ENCODE data around the gene SETD1B.

Gene SETD1B

DNA sequence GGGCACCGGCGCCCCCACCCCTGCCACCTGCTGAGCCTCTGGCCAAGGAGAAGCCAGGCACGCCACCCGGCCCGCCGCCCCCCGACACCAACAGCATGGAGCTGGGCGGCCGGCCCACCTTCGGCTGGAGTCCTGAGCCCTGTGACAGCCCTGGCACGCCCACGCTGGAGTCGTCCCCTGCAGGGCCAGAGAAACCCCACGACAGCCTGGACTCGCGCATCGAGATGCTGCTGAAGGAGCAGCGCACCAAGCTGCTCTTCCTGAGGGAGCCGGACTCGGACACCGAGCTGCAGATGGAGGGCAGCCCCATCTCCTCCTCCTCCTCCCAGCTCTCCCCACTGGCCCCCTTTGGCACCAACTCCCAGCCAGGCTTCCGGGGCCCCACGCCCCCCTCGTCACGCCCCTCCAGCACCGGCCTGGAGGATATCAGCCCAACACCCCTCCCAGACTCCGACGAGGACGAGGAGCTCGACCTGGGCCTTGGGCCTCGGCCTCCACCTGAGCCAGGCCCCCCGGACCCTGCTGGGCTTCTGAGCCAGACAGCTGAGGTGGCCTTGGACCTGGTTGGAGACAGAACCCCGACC is 6.5 kb downstream of the SETD1B start:
- DNase-seq: no peak

DNA sequence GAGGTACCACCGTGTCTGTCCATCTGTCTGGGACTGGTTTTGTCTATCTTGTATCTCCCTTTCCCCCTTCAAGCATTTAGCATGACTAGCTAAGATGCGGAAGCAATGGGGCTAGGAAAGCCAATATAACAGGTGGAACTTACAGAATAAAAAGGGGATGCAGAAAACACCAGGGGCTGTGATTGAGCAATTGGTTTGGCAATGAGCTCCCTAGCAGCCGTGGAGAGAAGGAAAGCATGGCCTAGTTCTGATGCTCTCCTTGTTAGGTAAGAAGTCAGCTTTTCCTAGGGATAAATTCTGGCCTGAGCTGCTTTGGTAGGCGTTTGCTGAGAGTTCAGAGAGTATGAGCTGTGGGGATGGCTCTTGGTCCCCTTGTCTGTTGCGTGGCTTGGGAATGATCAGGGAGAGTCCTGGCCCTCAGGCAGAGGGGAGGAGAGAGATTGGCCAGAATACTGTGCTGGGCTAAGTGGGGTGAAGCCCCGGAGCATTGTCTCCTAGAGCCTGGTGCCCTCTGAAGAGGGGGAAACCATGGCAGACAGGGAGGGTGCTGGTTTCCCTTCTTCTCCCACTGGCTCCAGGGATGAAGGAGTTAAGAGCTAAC is 7.1 kb downstream of the SETD1B start:
- DNase-seq: no peak

DNA sequence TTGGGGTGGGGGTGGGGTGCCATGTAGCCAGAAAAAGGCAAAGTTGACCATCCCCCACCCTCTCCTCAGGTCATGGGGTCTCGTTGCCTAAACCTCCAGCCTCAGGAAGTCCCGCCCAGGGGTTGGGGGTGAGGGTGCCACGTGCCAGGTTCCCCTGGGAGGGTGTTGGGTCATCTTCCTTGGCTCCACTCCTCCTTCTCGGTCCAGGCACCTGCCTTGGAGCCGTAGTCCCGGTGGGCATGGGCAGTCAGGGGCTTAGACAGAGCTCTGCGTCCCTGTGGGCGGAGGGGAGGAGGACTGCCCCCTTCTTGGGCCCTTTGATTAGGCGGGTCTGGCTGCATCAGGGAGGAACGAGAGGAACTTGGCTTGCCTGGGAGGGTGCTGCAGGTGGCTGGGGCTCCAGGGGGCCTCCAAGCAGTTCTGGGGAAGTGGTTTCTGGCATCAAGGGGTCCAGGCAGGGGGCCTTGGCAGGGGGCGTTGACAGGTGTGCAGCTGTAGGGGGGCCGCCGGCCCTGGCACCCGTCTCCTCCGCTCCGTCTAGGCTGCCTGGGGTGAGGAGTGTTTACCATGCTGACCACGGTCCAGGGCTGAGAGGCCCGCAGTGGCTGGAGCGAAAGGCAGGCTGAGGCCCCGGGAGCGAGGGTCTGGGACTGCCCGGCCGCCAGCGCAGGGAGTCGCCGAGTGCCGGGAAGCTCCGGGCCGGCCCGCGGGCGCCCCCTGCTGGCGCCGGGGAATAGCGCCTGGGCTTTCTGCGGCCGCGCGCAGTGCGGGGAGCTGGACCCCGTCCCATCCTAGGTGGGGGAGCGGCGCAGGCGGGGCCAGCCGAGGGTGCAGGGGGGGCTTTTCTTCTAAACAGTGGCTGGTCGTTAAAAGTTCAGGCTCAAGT is 7.9 kb downstream of the SETD1B start:
- peak; percentile 11 for DNase-seq

DNA sequence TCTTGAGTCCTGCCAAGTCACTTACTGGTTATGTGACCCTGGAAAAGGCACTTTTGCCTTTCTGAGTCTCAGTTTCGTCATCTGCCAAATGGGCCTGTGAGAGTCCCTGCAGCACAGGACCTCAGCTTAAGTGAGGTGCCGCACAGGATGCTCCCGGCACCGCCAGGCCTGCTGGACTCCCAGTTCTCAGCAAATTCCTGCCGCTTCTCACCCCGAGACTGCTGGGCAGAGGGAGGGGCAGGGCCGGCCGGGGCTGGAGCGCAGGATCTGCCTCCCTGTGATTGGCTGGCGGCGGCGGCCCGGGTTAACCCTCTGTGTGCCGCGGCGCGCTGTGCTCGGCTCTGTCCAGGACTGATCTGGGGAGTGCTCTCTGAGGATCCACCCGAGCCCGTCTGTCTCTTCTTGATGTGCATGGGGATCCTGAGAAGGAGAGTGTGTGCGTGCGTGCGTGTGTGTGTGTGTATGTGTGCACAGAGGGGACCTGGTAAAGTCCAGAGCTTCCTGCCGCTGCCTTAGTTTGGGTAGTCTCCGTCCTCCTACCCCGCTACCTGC is 8.6 kb downstream of the SETD1B start:
- no peak for DNase-seq

DNA sequence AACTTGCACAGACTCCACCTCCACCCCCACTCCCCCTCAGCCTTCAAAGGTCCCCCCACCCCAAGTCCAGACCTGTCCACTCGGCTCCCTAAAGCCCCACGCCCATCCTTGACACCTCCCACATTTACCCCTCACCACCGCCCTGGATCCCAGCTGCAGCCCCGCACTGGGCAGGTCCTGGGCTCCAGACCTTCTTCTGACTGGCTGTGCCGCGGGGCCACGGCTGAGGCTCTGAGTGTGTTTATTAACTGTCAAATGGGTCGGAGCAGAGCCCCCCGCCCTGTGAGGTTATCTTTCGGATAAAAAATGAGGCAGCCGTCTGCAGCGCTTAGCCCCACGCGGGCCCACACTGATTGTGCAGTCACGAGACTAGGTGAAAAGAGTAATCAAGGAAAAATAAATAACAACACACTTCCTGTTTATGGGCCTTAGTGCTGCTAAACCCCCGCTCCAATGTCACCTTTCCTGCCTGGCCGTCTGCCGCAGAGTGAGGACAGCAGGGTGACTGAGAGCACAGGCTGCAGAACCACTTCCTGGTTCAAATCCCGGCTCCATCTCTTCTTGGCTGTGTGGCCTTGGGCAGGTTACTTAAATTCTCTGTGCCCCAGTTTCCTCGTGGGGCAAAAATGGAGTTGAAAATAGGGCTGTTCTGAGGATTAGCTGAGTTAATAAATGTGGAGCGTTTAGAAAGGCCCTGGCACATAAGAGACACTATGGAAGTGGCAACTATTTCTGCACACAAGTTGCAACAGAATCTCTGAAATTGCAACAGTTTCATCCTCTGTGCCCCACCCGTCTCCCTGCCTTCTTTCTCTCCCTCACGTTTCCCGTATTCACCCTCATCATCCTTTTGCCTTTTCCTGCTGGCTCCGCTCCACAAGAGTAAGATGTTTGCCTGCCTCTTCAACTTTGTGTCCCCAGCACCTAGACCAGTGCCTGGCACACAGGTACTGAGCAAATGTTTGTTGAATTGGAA is 9.4 kb downstream of the SETD1B start:
- DNase-seq: no peak

DNA sequence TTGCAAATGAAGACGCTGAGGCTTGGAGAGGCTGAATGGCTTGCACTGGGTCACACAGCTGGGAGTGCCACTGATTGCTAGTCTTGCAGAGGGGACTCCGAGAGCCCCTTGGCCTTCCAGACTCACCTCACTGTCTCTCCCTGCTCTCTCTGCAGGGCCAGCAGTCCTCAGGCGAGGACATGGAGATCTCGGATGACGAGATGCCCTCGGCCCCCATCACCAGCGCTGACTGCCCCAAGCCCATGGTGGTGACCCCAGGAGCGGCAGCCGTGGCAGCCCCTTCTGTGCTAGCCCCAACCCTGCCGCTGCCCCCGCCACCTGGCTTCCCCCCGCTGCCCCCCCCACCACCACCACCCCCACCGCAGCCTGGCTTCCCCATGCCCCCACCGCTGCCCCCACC is 10.1 kb downstream of the SETD1B start:
- DNase-seq: no peak

DNA sequence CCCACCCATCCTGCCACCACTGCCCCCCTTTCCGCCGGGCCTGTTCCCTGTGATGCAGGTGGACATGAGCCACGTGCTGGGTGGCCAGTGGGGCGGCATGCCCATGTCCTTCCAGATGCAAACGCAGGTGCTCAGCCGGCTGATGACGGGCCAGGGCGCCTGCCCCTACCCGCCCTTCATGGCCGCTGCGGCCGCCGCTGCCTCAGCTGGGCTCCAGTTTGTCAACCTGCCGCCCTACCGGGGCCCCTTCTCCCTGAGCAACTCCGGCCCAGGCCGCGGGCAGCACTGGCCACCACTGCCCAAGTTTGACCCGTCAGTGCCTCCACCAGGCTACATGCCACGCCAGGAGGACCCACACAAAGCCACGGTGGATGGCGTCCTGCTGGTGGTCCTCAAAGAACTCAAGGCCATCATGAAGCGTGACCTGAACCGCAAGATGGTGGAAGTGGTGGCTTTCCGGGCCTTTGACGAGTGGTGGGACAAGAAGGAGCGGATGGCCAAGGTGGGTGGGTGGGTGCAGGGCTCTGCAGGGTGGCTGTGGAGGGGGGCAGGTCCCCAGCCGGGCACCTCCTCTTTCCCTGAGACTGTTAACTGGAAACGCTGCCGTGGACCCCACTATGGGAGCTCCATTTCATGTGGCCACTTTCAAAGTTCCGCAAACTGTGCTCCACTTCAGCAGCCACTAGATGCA is 10.8 kb downstream of the SETD1B start:
- DNase-seq: no peak

DNA sequence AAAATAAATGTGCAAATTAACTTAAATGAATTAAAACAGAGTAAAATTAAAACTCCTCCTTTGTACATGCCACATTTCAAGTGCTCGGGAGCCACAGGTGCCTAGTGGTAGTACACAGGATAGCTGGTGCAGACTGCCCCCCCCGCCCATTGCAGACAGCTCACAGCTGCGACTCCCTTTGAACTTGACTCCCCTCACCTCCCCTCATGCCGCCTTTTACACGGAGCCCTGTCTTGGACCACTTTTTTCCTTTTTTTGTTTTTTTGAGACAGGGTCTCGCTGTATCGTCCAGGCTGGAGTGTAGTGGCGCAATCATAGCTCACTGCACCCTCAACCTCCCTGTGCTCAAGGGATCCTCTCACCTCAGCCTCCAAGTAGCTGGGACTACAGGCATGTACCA is 11.5 kb downstream of the SETD1B start:
- no peak for DNase-seq

DNA sequence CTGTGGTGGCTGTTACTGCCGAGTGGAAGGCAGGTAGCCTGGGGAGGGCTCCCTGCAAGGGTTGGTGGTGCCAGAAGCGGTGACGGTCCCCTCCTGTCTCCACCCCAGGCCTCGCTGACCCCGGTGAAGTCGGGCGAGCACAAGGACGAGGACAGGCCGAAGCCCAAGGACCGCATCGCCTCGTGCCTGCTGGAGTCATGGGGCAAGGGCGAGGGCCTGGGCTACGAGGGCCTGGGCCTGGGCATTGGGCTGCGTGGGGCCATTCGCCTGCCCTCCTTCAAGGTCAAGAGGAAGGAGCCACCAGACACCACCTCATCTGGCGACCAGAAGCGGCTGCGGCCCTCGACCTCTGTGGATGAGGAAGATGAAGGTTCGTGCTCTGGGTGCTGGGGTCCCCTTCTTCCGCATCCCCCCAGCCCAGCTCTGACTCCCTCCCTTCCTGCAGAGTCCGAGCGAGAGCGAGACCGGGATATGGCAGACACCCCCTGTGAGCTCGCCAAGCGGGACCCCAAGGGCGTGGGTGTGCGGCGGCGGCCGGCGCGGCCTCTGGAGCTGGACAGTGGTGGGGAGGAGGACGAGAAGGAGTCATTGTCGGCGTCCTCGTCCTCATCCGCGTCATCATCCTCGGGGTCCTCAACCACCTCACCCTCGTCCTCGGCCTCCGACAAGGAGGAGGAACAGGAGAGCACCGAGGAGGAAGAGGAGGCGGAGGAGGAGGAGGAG is 13.3 kb downstream of the SETD1B start:
- DNase-seq: no peak

DNA sequence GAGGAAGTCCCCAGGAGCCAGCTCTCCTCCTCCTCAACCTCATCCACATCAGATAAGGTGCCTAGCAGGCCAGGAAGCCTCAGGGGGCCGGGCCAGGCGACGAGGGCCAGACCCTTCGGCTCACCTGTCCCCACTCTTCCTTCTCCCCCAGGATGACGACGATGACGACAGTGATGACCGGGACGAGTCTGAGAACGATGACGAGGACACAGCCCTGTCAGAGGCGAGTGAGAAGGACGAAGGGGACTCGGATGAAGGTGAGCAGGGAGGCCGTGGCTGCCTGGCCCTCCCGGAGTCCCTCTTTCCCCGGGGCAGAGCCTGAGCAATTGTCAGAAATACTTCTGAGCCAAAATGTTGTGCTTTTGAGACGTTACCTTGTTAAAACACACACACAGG is 13.8 kb downstream of the SETD1B start:
- no peak for DNase-seq

DNA sequence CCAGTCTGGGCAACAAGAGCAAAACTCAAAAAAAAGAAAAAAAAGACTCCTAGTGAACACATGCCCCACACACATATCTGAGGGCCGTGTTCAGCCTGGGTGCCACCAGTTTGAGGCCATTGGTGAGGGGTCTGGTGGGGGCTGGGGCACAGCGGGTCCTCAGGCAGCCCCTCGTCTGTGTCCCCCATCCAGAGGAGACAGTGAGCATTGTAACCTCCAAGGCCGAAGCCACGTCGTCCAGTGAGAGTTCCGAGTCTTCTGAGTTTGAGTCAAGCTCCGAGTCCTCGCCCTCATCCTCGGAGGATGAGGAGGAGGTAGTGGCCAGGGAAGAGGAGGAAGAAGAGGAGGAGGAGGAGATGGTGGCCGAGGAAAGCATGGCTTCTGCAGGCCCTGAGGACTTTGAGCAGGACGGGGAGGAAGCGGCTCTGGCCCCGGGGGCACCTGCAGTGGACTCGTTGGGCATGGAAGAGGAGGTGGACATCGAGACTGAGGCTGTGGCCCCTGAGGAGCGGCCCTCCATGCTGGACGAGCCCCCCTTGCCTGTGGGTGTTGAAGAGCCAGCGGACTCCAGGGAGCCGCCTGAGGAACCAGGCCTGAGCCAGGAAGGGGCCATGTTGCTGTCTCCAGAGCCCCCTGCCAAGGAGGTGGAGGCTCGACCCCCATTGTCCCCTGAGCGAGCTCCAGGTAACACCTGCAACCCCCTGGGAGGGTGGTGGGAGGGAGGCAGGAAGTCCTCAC is 15.6 kb downstream of the SETD1B start:
- no peak for DNase-seq

DNA sequence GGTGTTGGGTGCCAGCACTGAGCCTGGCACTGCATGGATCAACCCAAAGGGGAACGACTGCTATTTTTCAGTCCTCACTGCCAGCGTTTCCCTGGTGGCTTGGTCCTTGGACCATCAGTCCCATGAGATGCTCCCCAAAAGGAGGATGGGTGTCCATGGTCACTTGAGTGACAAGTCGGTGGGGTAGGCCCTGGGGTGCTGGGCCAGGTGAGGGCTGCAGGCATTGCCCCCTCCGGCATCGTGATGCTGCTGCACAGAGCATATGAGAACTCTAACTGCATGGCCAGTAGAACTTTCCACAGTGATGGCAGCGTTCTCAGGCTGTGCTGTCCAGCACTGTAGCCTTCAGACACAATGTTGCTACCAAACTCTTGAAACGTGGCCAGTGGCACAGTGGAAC is 16.2 kb downstream of the SETD1B start:
- no peak for DNase-seq

DNA sequence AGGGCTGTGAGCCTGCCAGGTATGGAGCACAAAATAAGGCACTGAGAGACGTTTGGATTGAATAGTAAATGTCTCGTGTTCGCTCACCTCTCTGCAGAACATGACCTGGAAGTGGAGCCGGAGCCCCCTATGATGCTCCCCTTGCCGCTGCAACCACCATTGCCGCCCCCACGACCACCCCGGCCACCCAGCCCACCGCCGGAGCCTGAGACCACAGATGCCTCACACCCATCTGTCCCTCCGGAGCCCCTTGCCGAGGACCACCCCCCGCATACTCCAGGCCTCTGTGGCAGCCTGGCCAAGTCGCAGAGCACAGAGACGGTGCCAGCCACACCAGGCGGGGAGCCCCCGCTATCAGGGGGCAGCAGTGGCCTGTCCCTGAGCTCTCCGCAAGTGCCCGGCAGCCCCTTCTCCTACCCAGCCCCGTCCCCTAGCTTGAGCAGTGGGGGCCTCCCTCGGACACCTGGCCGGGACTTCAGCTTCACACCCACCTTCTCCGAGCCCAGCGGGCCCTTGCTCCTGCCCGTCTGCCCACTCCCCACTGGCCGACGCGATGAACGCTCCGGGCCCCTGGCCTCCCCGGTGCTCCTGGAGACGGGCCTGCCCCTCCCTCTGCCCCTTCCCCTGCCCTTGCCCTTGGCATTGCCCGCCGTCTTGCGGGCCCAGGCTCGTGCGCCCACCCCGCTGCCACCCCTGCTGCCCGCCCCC is 18.7 kb downstream of the SETD1B start:
- no peak for DNase-seq

DNA sequence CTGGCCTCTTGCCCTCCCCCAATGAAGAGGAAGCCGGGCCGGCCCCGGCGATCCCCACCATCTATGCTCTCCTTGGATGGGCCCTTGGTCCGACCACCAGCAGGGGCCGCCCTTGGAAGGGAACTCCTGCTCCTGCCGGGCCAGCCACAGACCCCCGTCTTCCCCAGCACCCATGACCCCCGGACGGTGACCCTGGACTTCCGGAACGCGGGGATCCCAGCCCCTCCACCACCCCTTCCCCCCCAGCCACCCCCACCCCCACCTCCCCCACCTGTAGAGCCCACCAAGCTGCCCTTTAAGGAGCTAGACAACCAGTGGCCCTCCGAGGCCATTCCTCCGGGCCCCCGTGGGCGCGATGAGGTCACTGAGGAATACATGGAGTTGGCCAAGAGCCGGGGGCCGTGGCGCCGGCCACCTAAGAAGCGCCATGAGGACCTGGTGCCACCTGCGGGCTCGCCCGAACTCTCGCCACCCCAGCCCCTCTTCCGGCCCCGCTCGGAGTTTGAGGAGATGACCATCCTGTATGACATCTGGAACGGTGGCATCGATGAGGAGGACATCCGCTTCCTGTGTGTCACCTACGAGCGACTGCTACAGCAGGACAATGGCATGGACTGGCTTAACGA is 19.4 kb downstream of the SETD1B start:
- DNase-seq: no peak

DNA sequence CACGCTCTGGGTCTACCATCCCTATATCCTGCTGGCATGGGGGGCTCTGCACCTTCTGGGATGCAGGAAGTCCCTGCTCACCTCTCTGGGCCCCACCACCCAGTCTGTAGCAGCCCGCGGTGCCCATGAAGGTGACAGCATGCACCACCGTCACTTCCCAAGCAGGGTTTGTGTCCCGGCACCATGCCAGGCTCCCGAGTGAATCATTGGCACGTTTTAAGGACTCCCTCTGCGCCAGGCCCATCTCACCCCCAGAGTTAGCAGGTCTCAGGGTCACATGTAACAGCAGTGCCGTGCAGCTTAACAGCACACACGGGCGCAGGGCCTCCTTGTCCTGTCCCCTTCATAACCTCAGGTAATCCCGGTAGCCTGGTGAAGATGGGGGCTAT is 19.9 kb downstream of the SETD1B start:
- no peak for DNase-seq

DNA sequence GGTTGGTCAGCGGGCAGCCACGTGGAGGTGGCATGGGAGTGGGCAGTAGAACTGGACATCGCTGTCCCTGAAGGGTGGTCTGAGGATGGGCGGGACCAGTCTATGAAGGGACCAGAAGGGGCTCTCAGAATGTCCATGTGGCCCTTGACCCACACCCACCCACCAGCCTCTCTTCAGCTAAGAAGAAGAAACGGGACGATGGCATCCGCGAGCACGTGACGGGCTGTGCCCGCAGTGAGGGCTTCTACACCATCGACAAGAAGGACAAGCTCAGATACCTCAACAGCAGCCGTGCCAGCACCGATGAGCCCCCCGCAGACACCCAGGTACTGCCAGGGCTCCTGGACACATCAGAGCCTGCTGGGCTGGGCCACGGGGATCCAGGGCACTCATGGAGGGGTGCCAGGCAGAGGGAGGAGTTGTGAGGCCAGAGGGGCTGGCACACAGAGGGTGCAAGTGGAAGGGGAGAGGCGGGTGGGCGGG is 21.3 kb downstream of the SETD1B start:
- no peak for DNase-seq

DNA sequence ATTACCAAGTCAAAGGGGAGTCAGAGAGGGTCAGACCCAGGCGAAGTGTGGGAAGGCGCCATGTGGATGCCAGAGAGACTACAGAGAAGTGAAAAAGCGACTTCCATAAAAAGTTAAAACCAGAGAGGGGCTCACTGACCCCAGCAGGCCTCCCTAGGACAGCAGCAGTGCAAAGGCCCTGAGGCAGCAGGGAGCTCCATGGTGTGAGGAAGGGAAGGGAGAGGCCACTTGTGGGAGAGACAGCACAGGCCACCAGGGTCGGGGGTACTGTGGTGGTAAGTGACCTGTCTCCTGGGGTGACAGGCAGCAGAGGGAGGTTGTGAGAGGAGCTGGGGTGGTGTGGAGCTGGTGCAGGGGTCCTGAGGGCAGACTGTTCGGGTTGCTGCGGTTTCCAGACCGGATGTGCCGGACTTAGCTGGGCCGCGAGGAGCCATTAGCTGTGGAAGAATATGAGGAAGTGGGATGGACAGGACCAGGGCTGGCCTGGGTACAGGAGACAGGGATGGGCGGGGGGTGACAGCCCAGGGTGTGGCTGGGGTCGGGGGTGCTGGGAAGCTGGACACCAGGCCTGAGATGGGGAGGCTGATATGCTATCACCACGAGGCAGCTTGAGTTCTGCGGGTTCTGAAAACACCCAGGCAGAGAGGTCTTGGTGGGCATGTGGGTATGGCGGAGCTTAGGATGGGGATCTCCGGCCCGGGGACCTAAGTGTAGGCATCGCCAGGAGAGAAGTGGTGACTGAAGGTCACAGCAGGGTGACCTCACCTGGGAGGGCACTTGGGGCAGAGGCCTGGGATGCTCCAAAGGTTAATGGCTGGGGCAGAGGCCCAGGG is 22.7 kb downstream of the SETD1B start:
- no peak for DNase-seq

DNA sequence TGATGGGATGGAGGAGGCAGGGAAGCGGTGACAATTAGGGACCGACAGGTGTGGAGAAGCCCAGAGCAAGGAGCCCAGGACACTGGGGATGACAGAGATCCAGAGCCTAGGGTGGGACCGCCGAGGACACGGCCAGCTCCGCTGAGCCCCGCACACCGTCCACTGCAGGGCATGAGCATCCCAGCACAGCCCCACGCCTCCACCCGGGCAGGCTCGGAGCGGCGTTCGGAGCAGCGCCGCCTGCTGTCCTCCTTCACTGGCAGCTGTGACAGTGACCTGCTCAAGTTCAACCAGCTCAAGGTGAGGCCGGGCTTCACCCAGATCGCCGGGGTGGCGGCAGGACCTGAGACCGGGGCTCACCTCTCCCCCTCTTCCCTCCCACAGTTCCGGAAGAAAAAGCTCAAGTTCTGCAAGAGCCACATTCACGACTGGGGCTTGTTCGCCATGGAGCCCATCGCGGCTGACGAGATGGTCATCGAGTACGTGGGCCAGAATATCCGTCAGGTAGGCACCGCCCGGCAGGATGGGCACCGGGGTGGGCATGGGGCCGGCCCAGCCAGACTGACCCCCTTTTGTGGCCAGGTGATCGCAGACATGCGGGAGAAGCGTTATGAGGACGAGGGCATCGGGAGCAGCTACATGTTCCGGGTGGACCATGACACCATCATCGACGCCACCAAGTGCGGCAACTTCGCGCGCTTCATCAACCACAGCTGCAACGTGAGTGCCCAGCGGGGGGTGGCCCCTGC is 23.7 kb downstream of the SETD1B start:
- no peak for DNase-seq
